IMR-90 (cell line): ENCODE results near the gene C1orf56. TPM values are rescaled to one million over a fixed set of nuclear protein-coding genes. Genes with fewer than 3 reads are reported as not detected.
A peak's percentile ranks its signal among the peaks of the same experiment; 100 is the strongest.

ENCODE experiments used
- ATAC-seq: fragments of 200-7000 bp; cut with Tn5 transposase; 2 replicates; pipeline ENCODE4 v1.9.1; 2020; ENCODE audit warnings: low read depth, mild to moderate bottlenecking, moderate library complexity
- BruUV-seq: library from RNA; stranded (reverse); fragments of 400-500 nt; replicated peaks from 2 replicates; lab custom pipeline; 2021; lab: Mats Ljungman, UMichigan
- CTCF ChIA-PET: fragments of 300-600 bp; formaldehyde crosslinking; extraction: SDS; loops from one replicate; lab custom pipeline; 2021; ENCODE audit warnings: antibody characterized with exemption; lab: Yijun Ruan, JAX
- POLR2A ChIA-PET: fragments of 300-600 bp; sonication (Branson Sonifier 250); formaldehyde crosslinking; loops from one replicate; lab custom pipeline; 2022; ENCODE audit warnings: antibody characterized with exemption; ENCODE audit not compliant: unreplicated experiment; lab: Charles Lee
- DNase-seq: peaks from one replicate; pipeline ENCODE4 v3.0.0; 2013
- H2AFZ ChIP-seq: replicated peaks from 2 replicates; pipeline ENCODE3; 2013; ENCODE audit warnings: low read length, mild to moderate bottlenecking; ENCODE audit not compliant: poor library complexity
- H2AK5ac ChIP-seq: 2 replicates; pipeline ENCODE4 v1.6.1; 2013; ENCODE audit warnings: low read depth, low read length, inconsistent platforms
- H2AK9ac ChIP-seq: replicated peaks from 2 replicates; pipeline ENCODE3; 2013; ENCODE audit warnings: mild to moderate bottlenecking, low read depth, low read length, moderate library complexity; ENCODE audit not compliant: poor library complexity
- H2BK120ac ChIP-seq: 2 replicates; pipeline ENCODE4 v1.6.1; 2013; ENCODE audit warnings: low read depth, low read length, inconsistent platforms
- H2BK15ac ChIP-seq: 3 replicates; pipeline ENCODE4 v1.6.1; 2013; ENCODE audit warnings: low read depth, low read length, inconsistent platforms
- H2BK20ac ChIP-seq: 2 replicates; pipeline ENCODE4 v1.6.1; 2013; ENCODE audit warnings: low read depth, mild to moderate bottlenecking, inconsistent platforms, low read length, moderate library complexity
- H2BK5ac ChIP-seq: 2 replicates; pipeline ENCODE4 v1.6.1; 2013; ENCODE audit warnings: mild to moderate bottlenecking, low read depth, low read length, inconsistent platforms; ENCODE audit not compliant: poor library complexity, severe bottlenecking
- H3K14ac ChIP-seq: replicated peaks from 2 replicates; pipeline ENCODE4 v1.6.1; 2013; ENCODE audit warnings: low read depth, low read length, inconsistent platforms
- H3K18ac ChIP-seq: 2 replicates; pipeline ENCODE4 v1.6.1; 2013; ENCODE audit warnings: low read depth, low read length, control low read depth
- H3K23ac ChIP-seq: 2 replicates; pipeline ENCODE4 v1.6.1; 2013; ENCODE audit warnings: low read depth, low read length, inconsistent platforms
- H3K27ac ChIP-seq: 2 replicates; pipeline ENCODE4 v1.5.1; 2013; ENCODE audit warnings: mild to moderate bottlenecking, control low read depth, low read length; ENCODE audit not compliant: insufficient read depth
- H3K27me3 ChIP-seq: 2 replicates; pipeline ENCODE4 v1.6.1; 2013; ENCODE audit warnings: low read length; ENCODE audit not compliant: control insufficient read depth, insufficient read depth
- H3K36me3 ChIP-seq: 2 replicates; pipeline ENCODE4 v1.6.1; 2013; ENCODE audit warnings: low read length, mixed read lengths; ENCODE audit not compliant: control insufficient read depth, insufficient read depth
- H3K4ac ChIP-seq: 2 replicates; pipeline ENCODE4 v1.6.1; 2013; ENCODE audit warnings: low read depth, low read length, inconsistent platforms
- H3K4me1 ChIP-seq: 2 replicates; pipeline ENCODE4 v1.6.1; 2013; ENCODE audit warnings: low read length, mixed read lengths; ENCODE audit not compliant: control insufficient read depth, insufficient read depth
- H3K4me2 ChIP-seq: 2 replicates; pipeline ENCODE4 v1.6.1; 2013; ENCODE audit warnings: low read depth, mild to moderate bottlenecking, control low read depth, low read length, moderate library complexity
- H3K4me3 ChIP-seq: 2 replicates; pipeline ENCODE4 v1.5.1; 2013; ENCODE audit warnings: low read depth, mild to moderate bottlenecking, control low read depth, low read length, moderate library complexity; ENCODE audit not compliant: insufficient read depth
- H3K56ac ChIP-seq: 2 replicates; pipeline ENCODE4 v1.6.1; 2013; ENCODE audit warnings: low read length, inconsistent platforms; ENCODE audit not compliant: insufficient read depth; ENCODE audit errors: extremely low read depth
- H3K79me1 ChIP-seq, 2 experiments: 2 replicates each; pipeline ENCODE4 v1.6.1; 2013; ENCODE audit warnings: low read length in 2 of 2, inconsistent platforms in 1 of 2, low read depth in 1 of 2
- H3K9ac ChIP-seq: 2 replicates; pipeline ENCODE4 v1.6.1; 2013; ENCODE audit warnings: low read depth, low read length, control low read depth
- H3K9me1 ChIP-seq: 2 replicates; pipeline ENCODE4 v1.6.1; 2013; ENCODE audit warnings: low read length, inconsistent platforms; ENCODE audit not compliant: insufficient read depth
- H3K9me3 ChIP-seq: 2 replicates; pipeline ENCODE4 v1.6.1; 2013; ENCODE audit warnings: low read length; ENCODE audit not compliant: control insufficient read depth, insufficient read depth
- H4K20me1 ChIP-seq: 2 replicates; pipeline ENCODE4 v1.6.1; 2013; ENCODE audit warnings: low read length, inconsistent platforms; ENCODE audit not compliant: insufficient read depth
- H4K5ac ChIP-seq: 2 replicates; pipeline ENCODE4 v1.6.1; 2013; ENCODE audit warnings: mild to moderate bottlenecking, low read depth, low read length, control low read depth
- H4K8ac ChIP-seq, 2 experiments: 2 replicates each; pipeline ENCODE4 v1.6.1; 2013; ENCODE audit warnings: low read depth in 2 of 2, low read length in 2 of 2, control low read depth in 1 of 2, inconsistent platforms in 1 of 2
- H4K91ac ChIP-seq: 2 replicates; pipeline ENCODE4 v1.6.1; 2013; ENCODE audit warnings: low read depth, low read length, inconsistent platforms; ENCODE audit not compliant: insufficient read depth
- CEBPB ChIP-seq: IDR thresholded peaks from 2 replicates; pipeline ENCODE4 v1.6.1; 2012; ENCODE audit warnings: low read depth, low read length, improper control_type of control experiment
- MAFK ChIP-seq: IDR thresholded peaks from 2 replicates; pipeline ENCODE4 v1.6.1; 2012; ENCODE audit warnings: low read depth, low read length, improper control_type of control experiment
- RAD21 ChIP-seq: IDR thresholded peaks from 2 replicates; pipeline ENCODE4 v1.6.1; 2012; ENCODE audit warnings: low read length, improper control_type of control experiment
- WGBS, 2 experiments: methylation state at CpG; one replicate each; pipeline versions ENCODE4 v1.1.5 to v1.1.7; 2013; ENCODE audit warnings: missing lambda C conversion rate in 2 of 2; ENCODE audit not compliant: insufficient read length in 1 of 2; ENCODE audit errors: extremely low coverage in 2 of 2; 5-methylcytosine and 5-hydroxymethylcytosine counted together
- dilution Hi-C: fragments of 300-500 bp; cut with HindIII; formaldehyde crosslinking; loops from one replicate; pipeline ENCODE4 v1.14.3; 2018; ENCODE audit warnings: low sequenced_read_pairs; ENCODE audit not compliant: unreplicated experiment
- in situ Hi-C: fragments of 300-500 bp; cut with MboI; formaldehyde crosslinking; loops from 3 replicates; pipeline ENCODE4 v1.14.3; 2019; ENCODE audit warnings: low sequenced_read_pairs, inconsistent platforms, mixed read lengths
- intact Hi-C: fragments of 100-400 bp; cut with micrococcal nuclease; formaldehyde crosslinking; loops from 2 replicates; pipeline ENCODE4 v1.10.0; 2022
- polyA plus RNA-seq, 3 experiments: library from polyadenylated mRNA; depleted of rRNA; stranded (reverse); fragments of >200 nt; gene quantifications; 2 replicates each; pipeline ENCODE4 v1.2.3, GENCODE V29; 2012; ENCODE audit warnings: low replicate concordance in 1 of 3
- total RNA-seq: library from RNA; depleted of rRNA; stranded (reverse); fragments of >200 nt; gene quantifications from 2 replicates; pipeline ENCODE4 v1.2.3, GENCODE V29; 2012

C1orf56 gene
- total and polyA plus RNA-seq, 2 of the 4 experiments (the other 2 are of a cell fraction): 0.54 to 1.2 TPM

- TF ChIP-seq RAD21: 0 out of 2 replicates have a peak, but pooled peaks have one; percentile 4
- no peak for TF ChIP-seq MAFK
- no peak for TF ChIP-seq CEBPB
These were observed 534 bp downstream of the C1orf56 start (continued) for GRCh38 chr1:151047925-151048644.

- Histone ChIP-seq H2AK5ac (peak overlapping the region; percentile 87), H3K4me2 (peak overlapping the region; percentile 86), H3K56ac (no peak overlapping the region), H4K8ac (peak overlapping the region; percentile 96 to 99; a peak in 2 of 4 replicates), H3K4me1 (peaks cover 8% of the 10 kb centered on the region), H2BK5ac (no peak overlapping the region), H3K9me1 (peaks cover 7% of the 10 kb centered on the region; the same call in 1 of the 2 replicates), H3K27me3 (no peaks in the 10 kb centered on the region), H3K4ac (peak overlapping the region; percentile 82; the same call in 1 of the 2 replicates), H3K9me3 (no peaks in the 10 kb centered on the region), H3K27ac (peak overlapping the region; percentile 88), H2BK120ac (no peak overlapping the region), H2BK15ac (no peak overlapping the region), H3K18ac (no peak overlapping the region), H4K91ac (no peak overlapping the region; the same call in 1 of the 2 replicates), H3K36me3 (peaks cover 21% of the 10 kb centered on the region), H2AFZ (peak overlapping the region; percentile 95), H4K20me1 (0 out of 2 replicates have a peak, but pooled peaks cover 8% of the 10 kb centered on the region), H2BK20ac (no peak overlapping the region), H3K9ac (peak overlapping the region; percentile 78), H4K5ac (no peak overlapping the region), H3K79me1 (peaks cover 6 to 51% of the 10 kb centered on the region in 2 experiments; a peak in 3 of 4 replicates), H3K4me3 (peak overlapping the region; percentile 65), H3K14ac (peak overlapping the region; percentile 4), H3K23ac (peak overlapping the region; percentile 93; the same call in 1 of the 2 replicates), H2AK9ac (peak overlapping the region; percentile 96)
- intact Hi-C loops (no loop called here), in situ Hi-C loops (no loop called here), dilution Hi-C loops (no loop called here)
- DNase-seq (no peak), ATAC-seq (no peak)
- TF ChIP-seq RAD21 (no peak), MAFK (no peak)
- no CpG with 5 or more reads among the region's 3 CpGs for WGBS, 2 experiments
- CTCF ChIA-PET: no interaction called here
- POLR2A ChIA-PET: interaction anchor here (1.0 to 1.1 kb wide), 2 partner anchors 11 to 42 kb away, joined by 3 to 4 read pairs; partner anchors contain the start of genes CDC42SE1 and MINDY1
- BruUV-seq: no TSS peak
These were observed 1.1 kb downstream of the C1orf56 start for GRCh38 chr1:151048645-151049032.
